SU-DHL-6 (cell line): Measurements from ENCODE around the gene SPON2.

ENCODE experiments used
- H2AFZ ChIP-seq: fragments of 200-600 bp; sonication (generic); 2 replicates; pipeline ENCODE4 v1.6.1; 2014; ENCODE audit warnings: low read depth, mild to moderate bottlenecking, moderate library complexity, mixed read lengths, antibody characterized with exemption, low read length; ENCODE audit not compliant: severe bottlenecking
- H3F3A ChIP-seq: fragments of 200-600 bp; shearing (Covaris generic); 2 replicates; pipeline ENCODE4 v1.6.0; 2016; ENCODE audit warnings: antibody characterized with exemption, mild to moderate bottlenecking; ENCODE audit not compliant: insufficient read depth
- H3K27ac ChIP-seq: fragments of 200-600 bp; sonication (generic); 2 replicates; pipeline ENCODE4 v1.5.1; 2016; ENCODE audit warnings: low read depth, mild to moderate bottlenecking, low read length, moderate library complexity, mixed read lengths
- H3K27me3 ChIP-seq: fragments of 200-600 bp; sonication (generic), shearing (Covaris generic); 2 replicates; pipeline ENCODE4 v1.6.0; 2014; ENCODE audit warnings: mild to moderate bottlenecking, low read length
- H3K36me3 ChIP-seq: fragments of 200-600 bp; sonication (generic); 2 replicates; pipeline ENCODE4 v1.6.1; 2014; ENCODE audit warnings: mild to moderate bottlenecking, low read length, mixed read lengths
- H3K4me2 ChIP-seq: fragments of 300-600, 200-600 bp; shearing (Covaris generic), sonication (generic); 2 replicates; pipeline ENCODE4 v1.6.0; 2014; ENCODE audit warnings: low read length, low read depth, mild to moderate bottlenecking; ENCODE audit not compliant: poor library complexity, severe bottlenecking
- H3K4me3 ChIP-seq: fragments of 200-600 bp; sonication (generic); 2 replicates; pipeline ENCODE4 v1.5.1; 2014; ENCODE audit warnings: antibody characterized with exemption, low read length, mild to moderate bottlenecking, mixed read lengths; ENCODE audit not compliant: insufficient read depth, poor library complexity, severe bottlenecking
- H3K79me2 ChIP-seq: fragments of 200-600 bp; sonication (generic); 2 replicates; pipeline ENCODE4 v1.6.1; 2014; ENCODE audit warnings: mild to moderate bottlenecking, low read length, moderate library complexity; ENCODE audit not compliant: insufficient read depth
- H3K9ac ChIP-seq: fragments of 200-600 bp; sonication (generic); 2 replicates; pipeline ENCODE4 v1.7.0; 2014; ENCODE audit warnings: mild to moderate bottlenecking, low read length
- H3K9me2 ChIP-seq: fragments of 200-600 bp; sonication (generic); replicated peaks from 2 replicates; pipeline ENCODE4 v1.6.1; 2014; ENCODE audit warnings: low read length; ENCODE audit not compliant: insufficient read depth
- H3K9me3 ChIP-seq: fragments of 200-600 bp; sonication (generic); 2 replicates; pipeline ENCODE4 v1.6.1; 2014; ENCODE audit warnings: low read length, mixed read lengths; ENCODE audit not compliant: insufficient read depth
- H4K20me1 ChIP-seq: fragments of 200-600 bp; sonication (generic); 2 replicates; pipeline ENCODE4 v1.6.1; 2014; ENCODE audit warnings: low read depth, mild to moderate bottlenecking, antibody characterized with exemption, low read length, moderate library complexity, mixed read lengths
- EZH2phosphoT487 ChIP-seq: fragments of 200-600 bp; sonication (generic), shearing (Covaris generic); conservative IDR thresholded peaks from 2 replicates; pipeline ENCODE4 v1.6.1; 2018; ENCODE audit warnings: mild to moderate bottlenecking, antibody characterized with exemption, low read length, moderate library complexity, mixed read lengths
- TF ChIP-seq, protein P1 (sequence below): fragments of 200-600 bp; sonication (generic); IDR thresholded peaks from one replicate; pipeline ENCODE4 v1.5.1; 2017; ENCODE audit warnings: antibody characterized with exemption, mild to moderate bottlenecking, low read length, moderate library complexity; ENCODE audit not compliant: insufficient read depth, poor library complexity, severe bottlenecking

SPON2 gene

GRCh38 chr4:1195109-1195671 is 22.8 kb upstream of the SPON2 start:
- no peak overlapping the region for H2AFZ ChIP-seq
- H3F3A ChIP-seq = peaks cover 21% of the 10 kb centered on the region
- no peaks in the 10 kb centered on the region for H3K9me2 ChIP-seq
- H3K36me3 ChIP-seq = no peaks in the 10 kb centered on the region
- H3K9ac ChIP-seq = no peak overlapping the region
- H4K20me1 ChIP-seq = no peaks in the 10 kb centered on the region
- TF ChIP-seq, protein P1, sequence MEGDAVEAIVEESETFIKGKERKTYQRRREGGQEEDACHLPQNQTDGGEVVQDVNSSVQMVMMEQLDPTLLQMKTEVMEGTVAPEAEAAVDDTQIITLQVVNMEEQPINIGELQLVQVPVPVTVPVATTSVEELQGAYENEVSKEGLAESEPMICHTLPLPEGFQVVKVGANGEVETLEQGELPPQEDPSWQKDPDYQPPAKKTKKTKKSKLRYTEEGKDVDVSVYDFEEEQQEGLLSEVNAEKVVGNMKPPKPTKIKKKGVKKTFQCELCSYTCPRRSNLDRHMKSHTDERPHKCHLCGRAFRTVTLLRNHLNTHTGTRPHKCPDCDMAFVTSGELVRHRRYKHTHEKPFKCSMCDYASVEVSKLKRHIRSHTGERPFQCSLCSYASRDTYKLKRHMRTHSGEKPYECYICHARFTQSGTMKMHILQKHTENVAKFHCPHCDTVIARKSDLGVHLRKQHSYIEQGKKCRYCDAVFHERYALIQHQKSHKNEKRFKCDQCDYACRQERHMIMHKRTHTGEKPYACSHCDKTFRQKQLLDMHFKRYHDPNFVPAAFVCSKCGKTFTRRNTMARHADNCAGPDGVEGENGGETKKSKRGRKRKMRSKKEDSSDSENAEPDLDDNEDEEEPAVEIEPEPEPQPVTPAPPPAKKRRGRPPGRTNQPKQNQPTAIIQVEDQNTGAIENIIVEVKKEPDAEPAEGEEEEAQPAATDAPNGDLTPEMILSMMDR = no peak
- TF ChIP-seq EZH2phosphoT487 = no peak
- no peaks in the 10 kb centered on the region for H3K9me3 ChIP-seq
- H3K27ac ChIP-seq = no peak overlapping the region
- no peak overlapping the region for H3K4me2 ChIP-seq
- 0 out of 2 replicates have a peak, but pooled peaks cover 1% of the 10 kb centered on the region for H3K79me2 ChIP-seq
- H3K27me3 ChIP-seq = no peaks in the 10 kb centered on the region
- H3K4me3 ChIP-seq = no peak overlapping the region

DNA sequence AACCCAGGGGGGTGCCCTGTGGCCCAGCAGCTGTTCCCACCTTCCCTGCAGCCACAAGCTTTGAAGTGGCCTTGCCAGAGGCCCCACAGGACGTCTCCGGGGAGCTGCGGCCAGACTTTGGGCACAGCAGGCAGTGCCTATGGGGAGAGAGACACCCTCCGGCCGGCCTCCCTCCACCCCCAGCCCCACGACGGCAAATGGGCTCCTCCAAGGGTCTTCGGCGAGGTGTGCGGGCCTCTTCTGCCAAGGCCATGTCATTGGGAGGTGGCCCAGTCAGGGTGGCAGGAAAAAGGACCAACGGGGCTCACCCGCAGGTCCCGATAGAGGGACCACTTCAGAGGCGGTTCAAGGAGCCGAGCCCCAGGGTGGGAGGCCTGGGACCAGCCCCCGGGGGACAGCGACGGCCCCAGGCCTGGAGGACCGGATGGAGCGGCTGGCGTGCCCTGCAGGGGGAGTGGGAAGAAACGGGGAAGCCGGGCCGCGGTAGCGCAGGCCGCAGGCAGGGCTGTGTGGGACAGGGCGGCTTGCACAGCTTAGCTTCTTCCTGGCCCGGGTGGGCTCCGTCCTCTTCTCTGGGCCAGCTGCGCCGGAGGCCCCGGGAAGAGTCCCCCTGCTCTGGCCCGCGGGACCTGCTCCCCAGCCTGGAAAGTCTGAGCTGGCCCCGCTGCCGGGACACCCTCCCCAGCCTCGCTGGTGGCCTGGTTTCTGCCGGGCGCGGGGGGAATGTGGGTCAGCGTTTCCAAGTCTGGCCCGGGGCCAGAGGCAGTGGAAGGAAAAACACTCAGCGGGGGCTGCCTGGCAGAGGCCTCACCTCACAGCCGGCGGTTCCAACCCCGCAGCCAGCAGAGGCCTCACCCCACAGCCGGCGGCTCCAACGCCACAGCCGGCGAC is 21.9 kb upstream of the SPON2 start:
- H3K36me3 ChIP-seq = no peaks in the 10 kb centered on the region
- no peak overlapping the region for H2AFZ ChIP-seq
- H4K20me1 ChIP-seq = no peaks in the 10 kb centered on the region
- H3K79me2 ChIP-seq = no peaks in the 10 kb centered on the region
- no peak overlapping the region for H3K9ac ChIP-seq
- TF ChIP-seq, protein P1 = no peak
- TF ChIP-seq EZH2phosphoT487 = no peak
- H3K9me2 ChIP-seq = no peaks in the 10 kb centered on the region
- H3F3A ChIP-seq = peaks cover 12% of the 10 kb centered on the region; the same call in 1 of the 2 replicates
- H3K27ac ChIP-seq = no peak overlapping the region
- no peaks in the 10 kb centered on the region for H3K27me3 ChIP-seq
- H3K4me3 ChIP-seq = no peak overlapping the region
- no peaks in the 10 kb centered on the region for H3K9me3 ChIP-seq
- H3K4me2 ChIP-seq = no peak overlapping the region

GRCh38 chr4:1193206-1194009 is 21.0 kb upstream of the SPON2 start:
- H4K20me1 ChIP-seq = no peaks in the 10 kb centered on the region
- no peak overlapping the region for H3K9ac ChIP-seq
- no peak overlapping the region for H3K4me2 ChIP-seq
- no peak overlapping the region for H3K4me3 ChIP-seq
- H3K79me2 ChIP-seq = no peaks in the 10 kb centered on the region
- H3F3A ChIP-seq = 0 out of 2 replicates have a peak, but pooled peaks cover 6% of the 10 kb centered on the region
- TF ChIP-seq, protein P1 = no peak
- no peak for TF ChIP-seq EZH2phosphoT487
- H3K36me3 ChIP-seq = no peaks in the 10 kb centered on the region
- H3K9me2 ChIP-seq = no peaks in the 10 kb centered on the region
- H2AFZ ChIP-seq = no peak overlapping the region
- H3K27ac ChIP-seq = no peak overlapping the region
- no peaks in the 10 kb centered on the region for H3K9me3 ChIP-seq
- H3K27me3 ChIP-seq = no peaks in the 10 kb centered on the region
